Natural killer cell treated with Interleukin-12 subunit alpha and Interleukin-12 subunit beta and Interleukin-15 and Interleukin-18, amount 100 ng/mL, for 72 hours (primary cell): Measurements from ENCODE around the gene CIPC. TPM values are rescaled to one million over a fixed set of nuclear protein-coding genes. Genes with fewer than 3 reads are reported as not detected.

ENCODE experiments used
- ATAC-seq, 2 donors: fragments of 150-1000 bp; cut with Tn5 transposase in 1 of 2; sonication (Bioruptor Pico), chemical (Tn5 transposase) in 1 of 2; 2 replicates each; pipeline ENCODE4 v1.10.0; 2021
- DNase-seq: peaks from one replicate; pipeline ENCODE4 v3.0.0; 2022; ENCODE audit warnings: low spot score
- H3K27ac Mint-ChIP-seq, 2 donors: 1 replicate in 1 of 2; 2 replicates in 1 of 2; pipeline ENCODE4 v1.8.0; 2022; ENCODE audit warnings: mixed read lengths in 2 of 2, mild to moderate bottlenecking in 1 of 2, moderate library complexity in 1 of 2
- H3K27me3 Mint-ChIP-seq, 2 donors: 1 replicate in 1 of 2; 2 replicates in 1 of 2; pipeline ENCODE4 v1.8.0; 2022; ENCODE audit warnings: mixed read lengths in 2 of 2
- H3K36me3 Mint-ChIP-seq: one replicate; pipeline ENCODE4 v1.8.0; 2022; ENCODE audit warnings: mixed read lengths
- H3K4me1 Mint-ChIP-seq, 2 donors: 1 replicate in 1 of 2; 2 replicates in 1 of 2; pipeline ENCODE4 v1.8.0; 2022; ENCODE audit warnings: low read depth in 2 of 2, mixed read lengths in 2 of 2, mild to moderate bottlenecking in 1 of 2
- H3K4me3 Mint-ChIP-seq: one replicate; pipeline ENCODE4 v1.8.0; 2022; ENCODE audit warnings: mixed read lengths
- H3K9me3 Mint-ChIP-seq: 2 replicates; pipeline ENCODE4 v1.8.0; 2022; ENCODE audit warnings: mixed read lengths
- total RNA-seq, 2 donors: library from RNA; stranded (reverse); gene quantifications; one replicate each; pipeline ENCODE4 v1.2.3, GENCODE V29; 2022

The CIPC gene
- total RNA-seq, 2 donors from 2014 or later = 11.8 to 19.6 TPM

GRCh38 chr14:77064521-77065178 is 33.4 kb upstream of the CIPC start:
- Mint-ChIP-seq H3K27ac (no peak overlapping the region), H3K27me3 (peaks cover 0 to 8% of the 10 kb centered on the region in 2 donors), H3K9me3 (no peaks in the 10 kb centered on the region), H3K36me3 (no peaks in the 10 kb centered on the region), H3K4me1 (peaks cover 0 to 7% of the 10 kb centered on the region in 2 donors), H3K4me3 (no peak overlapping the region)
- DNase-seq = peak; percentile 26
- no peak for ATAC-seq

- H3K4me3 Mint-ChIP-seq = no peak overlapping the region
- DNase-seq (peak; percentile 28), ATAC-seq (no peak)
- H3K9me3 Mint-ChIP-seq = no peaks in the 10 kb centered on the region
- H3K27me3 Mint-ChIP-seq = peaks cover 0 to 8% of the 10 kb centered on the region in 2 donors
- H3K27ac Mint-ChIP-seq = no peak overlapping the region
- peaks cover 0 to 7% of the 10 kb centered on the region in 2 donors for H3K4me1 Mint-ChIP-seq
- H3K36me3 Mint-ChIP-seq = no peaks in the 10 kb centered on the region
Observed at GRCh38 chr14:77065851-77066577, 32.0 kb upstream of the CIPC start.

- Mint-ChIP-seq H3K4me1 (peaks cover 0 to 7% of the 10 kb centered on the region in 2 donors), H3K4me3 (no peak overlapping the region), H3K27ac (no peak overlapping the region), H3K27me3 (peaks cover 0 to 8% of the 10 kb centered on the region in 2 donors), H3K9me3 (no peaks in the 10 kb centered on the region), H3K36me3 (no peaks in the 10 kb centered on the region)
- no peak for ATAC-seq
- DNase-seq = peak; percentile 20
Observed at GRCh38 chr14:77066578-77067172, 31.4 kb upstream of the CIPC start.

DNA sequence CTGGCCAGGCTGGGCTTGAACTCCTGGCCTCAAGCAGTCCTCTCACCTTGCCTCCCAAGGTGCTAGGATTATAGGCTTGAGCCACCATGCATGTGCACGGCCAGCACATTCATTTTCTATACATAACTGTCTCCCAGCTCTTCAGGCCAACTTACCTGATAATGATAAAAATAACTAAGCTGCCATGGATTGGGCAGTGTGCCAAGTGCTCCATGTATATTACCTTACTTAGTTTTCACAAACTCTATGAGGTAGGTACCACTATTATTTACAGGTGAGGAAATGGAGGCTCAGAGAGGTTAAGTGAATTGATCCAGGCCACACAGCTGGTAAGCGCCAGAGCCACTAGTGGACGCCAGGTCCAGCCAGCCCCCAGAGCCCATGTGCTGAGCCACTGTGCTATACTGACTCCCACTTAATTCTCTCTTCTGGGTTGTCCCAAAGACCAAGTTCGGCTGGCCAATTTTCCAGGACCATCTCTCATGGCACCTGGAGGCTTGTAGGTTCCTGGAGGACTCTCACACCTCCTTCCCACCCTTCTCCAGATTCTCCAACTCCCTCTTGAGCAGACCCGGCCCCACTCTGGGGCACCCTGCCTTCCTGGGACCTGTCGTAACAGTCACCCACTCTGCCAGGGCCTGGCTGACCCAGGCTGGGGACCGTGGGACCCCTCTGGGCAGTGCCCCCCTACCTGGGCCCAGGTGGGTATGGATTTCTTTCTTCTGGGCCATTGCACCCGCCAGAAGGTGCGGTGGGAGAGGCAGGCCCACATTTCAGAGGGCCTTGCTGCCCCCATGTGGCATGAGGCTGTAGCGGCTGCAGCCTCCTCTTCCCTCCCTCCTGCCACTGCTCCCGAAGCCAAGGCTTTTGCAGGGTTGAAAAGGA is 30.2 kb upstream of the CIPC start:
- Mint-ChIP-seq H3K36me3 (no peaks in the 10 kb centered on the region), H3K27ac (no peak overlapping the region), H3K27me3 (peaks cover 0 to 8% of the 10 kb centered on the region in 2 donors), H3K4me3 (no peak overlapping the region), H3K9me3 (no peaks in the 10 kb centered on the region), H3K4me1 (peaks cover 0 to 4% of the 10 kb centered on the region in 2 donors)
- ATAC-seq = peak; percentile 15 to 66
- peak; percentile 58 for DNase-seq

DNA sequence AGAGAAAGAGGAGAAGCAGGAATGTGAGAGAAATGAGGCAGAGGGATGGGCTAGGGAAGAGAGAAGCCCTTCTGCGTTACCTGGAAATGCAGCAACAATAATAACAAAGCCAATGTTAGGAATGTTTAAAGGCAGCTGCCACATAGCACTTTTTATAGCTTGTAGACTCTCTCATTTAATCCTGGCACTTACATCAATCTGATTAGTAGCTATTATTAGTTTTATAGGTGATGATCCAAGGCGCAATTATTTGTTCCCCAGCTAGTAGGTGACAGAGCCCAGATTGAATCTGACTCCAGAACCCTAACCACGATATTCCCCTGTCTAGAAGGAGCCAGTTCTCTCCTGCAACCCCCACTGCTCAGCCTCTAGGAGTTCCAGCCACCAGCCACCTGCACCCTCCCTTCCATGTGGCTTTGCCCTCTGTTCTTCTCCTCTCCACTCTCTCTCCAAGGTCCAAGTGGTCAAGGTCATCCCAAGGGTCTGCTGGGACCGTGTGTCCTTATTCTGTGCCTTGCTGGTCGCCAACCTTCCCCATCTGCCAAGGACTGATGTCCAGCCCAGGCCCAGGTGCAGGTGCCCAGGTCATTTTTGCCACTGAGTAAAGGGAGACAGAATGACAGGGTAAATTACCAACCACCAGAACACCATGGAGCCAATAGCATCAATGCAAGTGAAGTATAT is 29.4 kb upstream of the CIPC start:
- Mint-ChIP-seq H3K36me3 (no peaks in the 10 kb centered on the region), H3K4me3 (no peak overlapping the region), H3K9me3 (no peaks in the 10 kb centered on the region), H3K4me1 (no peaks in the 10 kb centered on the region), H3K27me3 (peaks cover 0 to 8% of the 10 kb centered on the region in 2 donors), H3K27ac (no peak overlapping the region)
- DNase-seq = peak; percentile 42
- ATAC-seq = no peak

DNA sequence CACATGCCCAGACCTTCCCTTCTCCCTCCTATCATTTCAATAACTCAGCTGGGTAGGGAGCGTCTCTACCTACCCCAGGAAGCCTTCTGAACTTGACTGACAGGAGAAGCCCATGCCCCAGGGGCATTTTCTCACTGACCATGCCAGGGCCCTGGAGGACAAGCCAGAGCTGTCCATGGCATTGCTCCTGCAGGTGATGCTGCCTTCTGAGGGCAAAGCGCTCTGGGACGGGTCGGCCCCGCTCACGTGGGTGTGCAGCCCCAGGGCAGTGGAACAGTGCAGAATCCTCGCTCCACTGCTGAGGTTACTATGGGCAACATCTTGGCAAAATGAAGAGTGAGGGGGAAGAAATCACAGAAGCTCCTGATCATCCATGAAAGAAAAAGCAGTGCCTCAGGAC is 28.5 kb upstream of the CIPC start:
- DNase-seq (peak; percentile 46), ATAC-seq (no peak)
- no peaks in the 10 kb centered on the region for H3K9me3 Mint-ChIP-seq
- H3K27me3 Mint-ChIP-seq = peaks cover 0 to 8% of the 10 kb centered on the region in 2 donors
- H3K27ac Mint-ChIP-seq = no peak overlapping the region
- H3K4me3 Mint-ChIP-seq = no peak overlapping the region
- no peaks in the 10 kb centered on the region for H3K36me3 Mint-ChIP-seq
- no peaks in the 10 kb centered on the region for H3K4me1 Mint-ChIP-seq

GRCh38 chr14:77071938-77072388 is 26.1 kb upstream of the CIPC start:
- Mint-ChIP-seq H3K9me3 (no peaks in the 10 kb centered on the region), H3K27ac (no peak overlapping the region), H3K27me3 (peaks cover 0 to 8% of the 10 kb centered on the region in 2 donors), H3K4me1 (no peaks in the 10 kb centered on the region), H3K36me3 (no peaks in the 10 kb centered on the region), H3K4me3 (no peak overlapping the region)
- DNase-seq = no peak
- ATAC-seq = no peak

DNA sequence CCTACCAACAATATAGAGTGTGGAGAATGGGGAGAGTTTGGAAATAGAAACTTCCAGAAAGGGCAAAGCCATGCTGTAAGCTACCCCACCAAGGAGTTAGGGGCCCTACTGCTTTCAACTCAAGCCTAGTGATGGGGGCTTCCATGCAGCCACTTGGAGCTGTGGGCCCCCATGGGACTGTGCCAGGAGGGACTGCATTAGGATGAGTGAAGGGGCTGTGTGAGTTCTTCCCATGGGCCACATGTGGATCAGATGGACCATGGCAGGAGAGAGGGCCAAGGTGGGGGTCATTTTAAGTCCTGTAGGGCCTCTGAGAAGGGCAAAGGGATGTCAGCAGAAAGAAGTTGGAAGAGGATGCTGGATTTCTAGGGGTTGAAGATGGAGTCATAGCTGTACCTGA is 23.1 kb upstream of the CIPC start:
- DNase-seq (peak; percentile 52), ATAC-seq (no peak)
- Mint-ChIP-seq H3K4me3 (no peak overlapping the region), H3K9me3 (no peaks in the 10 kb centered on the region), H3K27ac (no peak overlapping the region), H3K27me3 (no peaks in the 10 kb centered on the region), H3K4me1 (no peaks in the 10 kb centered on the region), H3K36me3 (peaks cover under 1% of the 10 kb centered on the region)

- no peak overlapping the region for H3K4me3 Mint-ChIP-seq
- DNase-seq (no peak), ATAC-seq (no peak)
- no peaks in the 10 kb centered on the region for H3K27me3 Mint-ChIP-seq
- H3K36me3 Mint-ChIP-seq = peaks cover 5% of the 10 kb centered on the region
- H3K4me1 Mint-ChIP-seq = no peaks in the 10 kb centered on the region
- no peak overlapping the region for H3K27ac Mint-ChIP-seq
- H3K9me3 Mint-ChIP-seq = no peaks in the 10 kb centered on the region
Observed at GRCh38 chr14:77076113-77076631, 21.9 kb upstream of the CIPC start.

DNA sequence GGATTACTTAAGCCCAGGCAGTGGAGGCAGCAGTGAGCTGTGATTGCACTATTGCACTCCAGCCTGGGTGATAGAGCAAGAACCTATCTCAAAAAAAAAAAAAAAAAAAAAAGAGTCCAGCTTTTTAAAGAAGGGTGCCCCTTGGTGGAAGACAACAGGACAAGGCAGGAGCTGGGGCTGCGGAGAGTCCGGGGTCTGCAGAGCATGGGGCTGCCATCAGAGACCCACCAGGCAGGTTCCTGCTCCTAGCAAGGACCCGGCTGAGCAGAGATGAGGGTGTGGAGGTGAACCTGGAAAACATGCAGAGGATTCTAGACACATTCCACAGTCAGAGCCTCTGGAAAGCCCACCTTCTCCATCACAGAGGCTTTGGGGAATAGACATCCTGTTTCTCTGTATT is 21.0 kb upstream of the CIPC start:
- Mint-ChIP-seq H3K27ac (no peak overlapping the region), H3K4me3 (no peak overlapping the region), H3K27me3 (no peaks in the 10 kb centered on the region), H3K9me3 (no peaks in the 10 kb centered on the region), H3K36me3 (peaks cover 5% of the 10 kb centered on the region), H3K4me1 (no peaks in the 10 kb centered on the region)
- ATAC-seq = no peak
- DNase-seq = no peak

DNA sequence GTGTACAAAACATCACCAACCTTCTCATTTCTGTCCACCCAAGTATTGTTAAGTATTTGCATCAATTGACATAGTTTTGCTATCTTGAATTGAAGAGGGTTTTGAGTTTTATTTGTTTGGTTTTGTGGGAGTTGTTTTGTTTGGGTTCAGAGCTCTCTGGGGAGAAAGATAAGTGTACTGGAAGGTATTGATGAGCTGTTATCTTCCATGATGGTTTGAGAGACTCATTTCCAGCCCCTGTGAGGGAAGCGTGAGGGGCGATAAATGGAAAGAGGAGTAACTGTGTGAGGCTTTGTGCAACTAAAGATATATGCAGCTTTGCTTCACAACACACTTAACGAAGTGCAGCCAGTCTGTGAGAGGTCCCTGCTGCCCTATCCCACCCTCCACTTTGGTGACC is 15.7 kb upstream of the CIPC start:
- no peak for ATAC-seq
- Mint-ChIP-seq H3K27ac (no peak overlapping the region), H3K4me3 (no peak overlapping the region), H3K4me1 (no peaks in the 10 kb centered on the region), H3K36me3 (peaks cover 5% of the 10 kb centered on the region), H3K9me3 (no peaks in the 10 kb centered on the region), H3K27me3 (peaks cover 4 to 9% of the 10 kb centered on the region in 2 donors)
- no peak for DNase-seq

DNA sequence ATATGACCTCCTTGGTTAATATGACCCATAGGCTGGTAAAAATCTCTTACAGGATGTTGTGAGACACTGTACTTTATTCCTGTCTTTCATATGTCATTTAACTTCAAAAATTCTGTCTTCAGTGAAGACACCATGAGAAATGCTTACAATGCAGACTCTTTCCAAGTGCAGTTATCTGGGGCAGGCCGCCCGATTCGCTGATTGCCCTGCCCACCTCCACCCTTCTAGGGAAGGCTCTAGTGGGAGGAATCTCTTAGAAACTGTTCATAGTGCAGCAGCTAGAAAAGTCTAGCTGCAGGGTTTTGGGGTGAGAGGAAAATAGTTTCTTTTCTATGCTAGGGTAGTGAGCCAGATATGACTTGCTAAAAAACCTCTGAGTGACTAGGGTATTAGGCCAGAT is 15.0 kb upstream of the CIPC start:
- no peak for DNase-seq
- peaks cover 5% of the 10 kb centered on the region for H3K36me3 Mint-ChIP-seq
- no peak overlapping the region for H3K27ac Mint-ChIP-seq
- no peak for ATAC-seq
- H3K4me1 Mint-ChIP-seq = no peaks in the 10 kb centered on the region
- H3K4me3 Mint-ChIP-seq = no peak overlapping the region
- H3K27me3 Mint-ChIP-seq = peaks cover 7 to 9% of the 10 kb centered on the region in 2 donors
- no peaks in the 10 kb centered on the region for H3K9me3 Mint-ChIP-seq

GRCh38 chr14:77084985-77085384 is 13.1 kb upstream of the CIPC start:
- Mint-ChIP-seq H3K4me1 (no peaks in the 10 kb centered on the region), H3K27me3 (peaks cover 11 to 14% of the 10 kb centered on the region in 2 donors), H3K27ac (no peak overlapping the region), H3K4me3 (no peak overlapping the region), H3K9me3 (no peaks in the 10 kb centered on the region), H3K36me3 (peaks cover 4% of the 10 kb centered on the region)
- ATAC-seq (no peak), DNase-seq (no peak)
